GM18868 (cell line): ENCODE measurements around the gene ARHGAP45.
A peak's percentile ranks its signal among the peaks of the same experiment; 100 is the strongest.

Experiments
- ATAC-seq: cut with Tn5 transposase; IDR thresholded peaks from one replicate; pipeline ENCODE4 v1.9.1; 2021; ENCODE audit warnings: mild to moderate bottlenecking, moderate library complexity; ENCODE audit not compliant: unreplicated experiment

The ARHGAP45 gene

GRCh38 chr19:1068009-1069001 is 1.3 kb downstream of the ARHGAP45 start:
- ATAC-seq = no peak

DNA sequence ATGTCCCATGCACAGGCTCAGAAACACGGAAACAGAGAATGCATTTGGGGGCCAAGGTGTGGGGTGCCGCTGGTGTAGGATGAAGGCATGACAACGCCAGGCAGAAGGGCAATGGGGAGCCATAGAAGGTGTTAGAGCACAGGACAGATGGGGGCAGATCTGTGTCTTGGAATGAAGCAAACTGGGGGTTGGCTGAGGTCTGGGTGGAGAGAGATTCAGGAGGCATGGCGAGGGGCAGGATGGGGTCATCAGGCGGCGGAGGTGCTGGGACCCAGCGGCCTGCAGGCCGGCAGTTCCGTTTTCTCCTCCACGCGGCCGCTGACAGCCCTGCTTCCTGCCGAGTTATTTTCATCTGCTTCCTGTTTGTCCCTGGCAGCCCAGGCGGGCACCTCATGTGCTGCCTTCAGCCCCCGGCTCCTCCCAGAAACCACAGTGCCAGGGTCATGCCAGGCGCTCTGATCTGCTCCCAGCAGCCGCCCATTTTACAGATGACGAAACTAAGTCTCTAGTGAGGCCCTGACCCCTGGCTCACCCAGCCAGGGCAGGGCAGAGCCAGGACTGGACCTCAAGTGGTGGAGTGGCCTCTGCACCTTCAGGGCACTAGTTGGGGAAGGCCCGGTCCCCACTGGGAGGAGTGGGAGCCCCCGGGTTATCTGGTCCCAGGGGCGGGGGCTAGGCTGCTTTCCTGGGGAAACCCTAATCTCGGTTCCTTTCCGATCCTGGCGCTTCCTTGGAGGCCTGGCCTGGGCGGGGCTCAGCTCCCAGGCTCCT is 2.2 kb downstream of the ARHGAP45 start:
- ATAC-seq = no peak

GRCh38 chr19:1070576-1070930 is 3.6 kb downstream of the ARHGAP45 start:
- ATAC-seq = no peak

GRCh38 chr19:1070931-1071791 is 4.2 kb downstream of the ARHGAP45 start:
- ATAC-seq = no peak

DNA sequence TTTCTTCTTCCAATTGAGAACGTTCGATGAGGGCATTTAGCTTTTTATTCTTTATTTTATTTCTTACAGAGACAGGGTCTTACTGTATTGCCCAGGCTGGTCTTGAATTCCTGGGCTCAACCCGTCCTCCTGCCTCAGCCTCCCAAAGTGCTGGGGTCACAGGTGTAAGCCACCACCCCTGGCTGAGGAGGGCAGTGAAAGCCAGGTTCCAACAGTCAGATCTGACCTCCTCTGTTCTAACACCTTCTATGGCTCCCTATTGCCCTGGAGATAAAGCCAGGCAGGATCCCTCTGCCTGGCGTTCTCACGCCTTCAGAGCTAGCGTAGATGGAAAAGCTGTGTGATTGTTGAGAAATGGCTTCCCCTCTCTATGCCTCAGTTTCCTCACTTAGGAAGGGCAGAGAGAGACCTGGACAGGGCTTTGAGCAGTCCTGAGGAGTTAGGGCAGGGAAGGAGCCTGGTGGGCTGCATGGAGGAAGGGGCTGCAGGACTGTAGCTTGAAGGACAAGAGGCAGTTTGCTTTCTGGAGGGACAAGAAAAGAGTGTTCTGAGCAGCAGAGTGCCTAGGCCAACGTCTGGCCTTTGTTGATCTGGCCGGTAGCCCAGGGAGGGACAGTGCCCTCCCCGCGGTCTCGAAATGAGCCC is 5.5 kb downstream of the ARHGAP45 start:
- no peak for ATAC-seq

DNA sequence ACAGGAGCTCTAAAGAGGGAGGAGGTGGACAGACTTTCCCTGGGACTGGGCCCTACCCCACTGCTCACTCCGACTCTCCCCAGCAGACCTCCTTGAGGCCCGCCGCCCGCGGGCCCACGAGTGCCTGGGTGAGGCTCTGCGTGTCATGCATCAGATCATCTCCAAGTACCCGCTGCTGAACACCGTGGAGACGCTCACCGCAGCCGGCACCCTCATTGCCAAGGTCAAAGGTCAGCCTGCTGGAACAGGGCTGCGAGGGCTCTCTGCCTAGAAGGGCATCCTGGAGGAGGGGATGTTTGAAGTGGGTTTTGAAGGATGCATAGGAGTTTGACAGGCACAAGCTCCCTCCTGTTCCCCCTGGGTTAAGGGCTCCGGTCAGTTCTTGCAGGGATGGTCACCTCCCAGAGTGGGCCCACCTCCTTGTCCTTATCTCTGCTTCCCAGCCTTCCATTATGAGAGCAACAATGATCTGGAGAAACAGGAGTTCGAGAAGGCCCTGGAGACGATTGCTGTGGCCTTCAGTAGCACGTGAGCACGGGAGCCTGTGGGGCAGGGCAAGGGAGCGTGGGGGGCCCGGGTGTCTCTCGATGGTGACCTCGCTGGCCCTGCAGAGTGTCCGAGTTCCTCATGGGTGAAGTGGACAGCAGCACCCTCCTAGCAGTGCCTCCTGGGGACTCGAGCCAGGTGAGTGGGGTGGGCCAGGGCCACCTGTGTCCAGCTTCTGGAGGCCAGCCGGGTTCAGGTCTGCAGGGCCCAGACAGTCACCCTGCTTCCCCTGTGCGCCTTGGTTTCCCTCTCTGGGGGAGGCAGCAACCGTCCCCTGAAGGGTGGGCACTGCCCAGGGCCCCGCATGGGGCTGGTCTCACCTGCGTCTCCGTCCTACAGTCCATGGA is 6.3 kb downstream of the ARHGAP45 start:
- no peak for ATAC-seq

DNA sequence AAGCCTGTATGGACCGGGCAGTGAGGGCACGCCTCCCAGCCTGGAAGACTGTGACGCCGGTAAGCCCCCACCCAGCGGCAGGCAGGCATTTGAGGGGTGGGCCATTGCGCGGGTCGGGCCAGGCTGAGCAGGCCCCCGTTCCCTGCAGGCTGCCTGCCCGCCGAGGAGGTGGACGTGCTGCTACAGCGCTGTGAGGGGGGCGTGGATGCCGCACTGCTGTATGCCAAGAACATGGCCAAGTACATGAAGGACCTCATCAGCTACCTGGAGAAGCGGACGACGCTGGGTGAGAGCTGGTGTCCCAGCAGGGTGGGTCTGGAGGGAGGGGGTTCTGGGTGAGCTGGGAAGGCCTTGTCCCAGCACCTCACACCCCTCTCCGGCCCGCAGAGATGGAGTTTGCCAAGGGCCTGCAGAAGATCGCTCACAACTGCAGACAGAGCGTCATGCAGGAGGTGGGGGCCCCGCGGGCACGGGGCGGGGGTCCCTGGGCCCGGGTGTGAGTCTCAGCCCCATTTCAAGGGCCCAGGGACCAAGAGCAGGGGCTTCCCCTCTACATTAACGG is 7.1 kb downstream of the ARHGAP45 start:
- ATAC-seq = no peak

GRCh38 chr19:1074544-1075283 is 7.7 kb downstream of the ARHGAP45 start:
- ATAC-seq = no peak

- ATAC-seq = no peak
Measured at GRCh38 chr19:1076046-1076386, 9.0 kb downstream of the ARHGAP45 start.

GRCh38 chr19:1076951-1077350 is 10.0 kb downstream of the ARHGAP45 start:
- ATAC-seq = peak; percentile 69

DNA sequence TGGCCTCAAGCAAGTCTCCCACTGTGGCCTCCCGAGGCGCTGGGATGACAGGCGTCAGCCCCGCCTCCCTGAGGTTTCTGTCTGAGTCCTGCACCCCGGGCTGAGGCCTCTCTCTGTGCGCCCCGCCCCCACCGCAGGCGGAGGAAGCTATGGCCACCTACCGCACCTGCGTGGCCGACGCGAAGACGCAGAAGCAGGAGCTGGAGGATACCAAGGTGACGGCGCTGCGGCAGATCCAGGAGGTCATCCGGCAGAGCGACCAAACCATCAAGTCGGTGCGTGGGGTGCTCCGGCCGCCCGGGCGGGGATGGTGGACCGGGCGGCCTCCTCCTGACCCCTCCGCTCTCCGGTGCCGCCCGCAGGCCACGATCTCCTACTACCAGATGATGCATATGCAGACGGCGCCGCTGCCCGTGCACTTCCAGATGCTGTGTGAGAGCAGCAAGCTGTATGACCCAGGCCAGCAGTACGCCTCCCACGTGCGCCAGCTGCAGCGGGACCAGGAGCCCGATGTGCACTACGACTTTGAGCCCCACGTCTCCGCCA is 12.7 kb downstream of the ARHGAP45 start:
- no peak for ATAC-seq

DNA sequence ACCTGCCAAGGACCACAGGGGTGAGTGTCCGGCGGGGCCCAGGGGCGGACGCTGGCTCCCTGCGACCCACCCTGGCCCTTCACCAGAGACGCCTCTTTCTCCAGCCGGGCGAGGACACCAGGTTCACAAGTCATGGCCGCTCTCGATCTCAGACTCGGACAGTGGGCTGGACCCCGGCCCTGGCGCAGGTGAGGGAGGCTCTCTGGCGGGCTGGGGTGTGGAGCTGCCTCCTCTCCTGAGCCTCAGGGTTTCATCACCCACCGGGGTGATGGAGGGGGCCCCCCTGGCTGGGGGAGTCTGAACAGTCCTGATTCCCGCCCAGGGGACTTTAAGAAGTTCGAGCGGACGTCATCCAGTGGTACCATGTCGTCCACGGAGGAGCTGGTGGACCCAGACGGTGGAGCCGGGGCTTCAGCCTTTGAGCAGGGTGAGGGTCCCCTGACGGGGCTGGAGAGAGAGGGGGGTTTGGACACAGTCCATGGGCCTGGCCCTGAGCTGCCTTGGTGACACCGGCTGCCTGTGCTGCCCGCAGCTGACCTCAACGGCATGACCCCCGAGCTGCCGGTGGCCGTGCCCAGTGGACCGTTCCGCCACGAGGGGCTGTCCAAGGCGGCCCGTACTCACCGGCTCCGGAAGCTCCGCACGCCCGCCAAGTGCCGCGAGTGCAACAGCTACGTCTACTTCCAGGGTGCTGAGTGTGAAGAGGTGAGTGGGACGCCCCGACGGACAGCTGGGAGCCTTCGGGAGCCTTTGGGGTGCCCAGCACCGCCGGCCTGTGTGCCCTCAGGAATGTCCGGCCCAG is 13.6 kb downstream of the ARHGAP45 start:
- no peak for ATAC-seq

- no peak for ATAC-seq
Measured at GRCh38 chr19:1081301-1082164, 14.6 kb downstream of the ARHGAP45 start.

- ATAC-seq = no peak
Measured at GRCh38 chr19:1082165-1082927, 15.4 kb downstream of the ARHGAP45 start.

DNA sequence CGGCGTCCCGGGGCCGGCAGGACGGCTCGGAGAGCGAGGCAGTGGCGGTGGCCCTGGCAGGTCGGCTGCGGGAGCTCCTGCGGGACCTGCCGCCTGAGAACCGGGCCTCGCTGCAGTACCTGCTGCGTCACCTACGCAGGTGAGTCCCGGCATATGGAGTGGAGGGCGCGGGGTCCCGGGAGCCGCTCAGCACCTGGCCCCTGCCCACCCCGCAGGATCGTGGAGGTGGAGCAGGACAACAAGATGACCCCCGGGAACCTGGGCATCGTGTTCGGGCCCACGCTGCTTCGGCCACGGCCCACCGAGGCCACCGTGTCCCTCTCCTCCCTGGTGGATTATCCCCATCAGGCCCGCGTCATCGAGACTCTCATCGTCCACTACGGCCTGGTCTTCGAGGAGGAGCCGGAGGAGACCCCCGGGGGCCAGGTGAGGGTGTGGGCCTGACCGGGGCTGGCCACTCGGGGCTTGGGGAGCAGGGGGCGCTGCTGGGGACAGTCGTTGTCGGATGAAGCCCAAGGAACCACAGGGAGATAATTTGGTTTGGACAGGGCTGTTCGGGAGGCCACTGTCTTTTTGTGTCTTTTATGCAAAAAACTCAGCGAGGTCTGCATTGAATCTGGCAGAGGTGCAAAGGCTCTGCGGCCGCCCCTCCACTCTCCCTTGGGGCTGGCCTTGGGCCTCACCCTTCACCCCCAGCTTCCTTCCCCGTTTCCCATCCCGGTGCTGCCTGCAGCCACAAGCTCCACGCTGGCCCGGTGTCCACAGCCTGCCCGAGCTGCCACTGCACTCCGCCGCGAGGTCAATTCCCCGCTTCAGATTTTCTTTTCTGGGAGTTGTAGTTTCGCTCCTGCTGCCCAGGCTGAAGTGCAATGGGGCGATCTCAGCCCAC is 16.2 kb downstream of the ARHGAP45 start:
- no peak for ATAC-seq
